Measurements from ENCODE around the gene GDF10. TPM values are rescaled to one million over a fixed set of nuclear protein-coding genes. Genes with fewer than 3 reads are reported as not detected.

GDF10 gene
- total RNA-seq, 1 donor from 2014 or later, result 0.67 TPM

GRCh38 chr10:47258921-47259320 is 41.1 kb upstream of the GDF10 start:
- H3K4me3 Mint-ChIP-seq (ENCODE audit: unreplicated experiment), result no peak overlapping the region
- no peaks in the 10 kb centered on the region for H3K27me3 Mint-ChIP-seq (ENCODE audit: low read depth)
- no peak for TF ChIP-seq CTCF (IDR thresholded peaks at IDR 0.05)
- no peak for DNase-seq (ENCODE audit: low spot score)
- peaks cover 2% of the 10 kb centered on the region for H3K9me3 Mint-ChIP-seq (ENCODE audit: low read depth)
- H3K36me3 Mint-ChIP-seq (ENCODE audit: low read depth), result no peaks in the 10 kb centered on the region
- peaks cover 46% of the 10 kb centered on the region for H3K4me1 Mint-ChIP-seq (ENCODE audit: low read depth)
- H3K27ac Mint-ChIP-seq (ENCODE audit: unreplicated experiment), result no peak overlapping the region

GRCh38 chr10:47259466-47259865 is 40.5 kb upstream of the GDF10 start:
- no peaks in the 10 kb centered on the region for H3K36me3 Mint-ChIP-seq (ENCODE audit: low read depth)
- TF ChIP-seq CTCF (IDR thresholded peaks at IDR 0.05), result no peak
- H3K9me3 Mint-ChIP-seq (ENCODE audit: low read depth), result peaks cover 3% of the 10 kb centered on the region
- DNase-seq (ENCODE audit: low spot score), result no peak
- H3K27me3 Mint-ChIP-seq (ENCODE audit: low read depth), result no peaks in the 10 kb centered on the region
- no peak overlapping the region for H3K4me3 Mint-ChIP-seq (ENCODE audit: unreplicated experiment)
- H3K4me1 Mint-ChIP-seq (ENCODE audit: low read depth), result peaks cover 42% of the 10 kb centered on the region
- no peak overlapping the region for H3K27ac Mint-ChIP-seq (ENCODE audit: unreplicated experiment)

- TF ChIP-seq CTCF (IDR thresholded peaks at IDR 0.05), result no peak
- H3K4me3 Mint-ChIP-seq (ENCODE audit: unreplicated experiment), result no peak overlapping the region
- DNase-seq (ENCODE audit: low spot score), result no peak
- H3K4me1 Mint-ChIP-seq (ENCODE audit: low read depth), result peaks cover 37% of the 10 kb centered on the region
- peaks cover 6% of the 10 kb centered on the region for H3K9me3 Mint-ChIP-seq (ENCODE audit: low read depth)
- H3K36me3 Mint-ChIP-seq (ENCODE audit: low read depth), result no peaks in the 10 kb centered on the region
- no peaks in the 10 kb centered on the region for H3K27me3 Mint-ChIP-seq (ENCODE audit: low read depth)
- H3K27ac Mint-ChIP-seq (ENCODE audit: unreplicated experiment), result no peak overlapping the region
Measured at GRCh38 chr10:47260505-47261111, 39.4 kb upstream of the GDF10 start.

- Mint-ChIP-seq H3K36me3 (ENCODE audit: low read depth) (no peaks in the 10 kb centered on the region), H3K9me3 (ENCODE audit: low read depth) (peaks cover 9% of the 10 kb centered on the region), H3K27ac (ENCODE audit: unreplicated experiment) (no peak overlapping the region), H3K4me1 (ENCODE audit: low read depth) (peaks cover 37% of the 10 kb centered on the region), H3K27me3 (ENCODE audit: low read depth) (no peaks in the 10 kb centered on the region), H3K4me3 (ENCODE audit: unreplicated experiment) (no peak overlapping the region)
- no peak for TF ChIP-seq CTCF (IDR thresholded peaks at IDR 0.05)
- DNase-seq (ENCODE audit: low spot score), result no peak
Measured at GRCh38 chr10:47261121-47261520, 38.9 kb upstream of the GDF10 start.

GRCh38 chr10:47261556-47261955 is 38.4 kb upstream of the GDF10 start:
- no peak for TF ChIP-seq CTCF (IDR thresholded peaks at IDR 0.05)
- H3K9me3 Mint-ChIP-seq (ENCODE audit: low read depth), result peaks cover 9% of the 10 kb centered on the region
- no peak overlapping the region for H3K4me3 Mint-ChIP-seq (ENCODE audit: unreplicated experiment)
- no peaks in the 10 kb centered on the region for H3K36me3 Mint-ChIP-seq (ENCODE audit: low read depth)
- DNase-seq (ENCODE audit: low spot score), result no peak
- peaks cover 37% of the 10 kb centered on the region for H3K4me1 Mint-ChIP-seq (ENCODE audit: low read depth)
- no peaks in the 10 kb centered on the region for H3K27me3 Mint-ChIP-seq (ENCODE audit: low read depth)
- no peak overlapping the region for H3K27ac Mint-ChIP-seq (ENCODE audit: unreplicated experiment)

Data from chondrocyte (in vitro differentiated cells).